Measurements from ENCODE around the gene RAPGEF2.

Gene RAPGEF2

DNA sequence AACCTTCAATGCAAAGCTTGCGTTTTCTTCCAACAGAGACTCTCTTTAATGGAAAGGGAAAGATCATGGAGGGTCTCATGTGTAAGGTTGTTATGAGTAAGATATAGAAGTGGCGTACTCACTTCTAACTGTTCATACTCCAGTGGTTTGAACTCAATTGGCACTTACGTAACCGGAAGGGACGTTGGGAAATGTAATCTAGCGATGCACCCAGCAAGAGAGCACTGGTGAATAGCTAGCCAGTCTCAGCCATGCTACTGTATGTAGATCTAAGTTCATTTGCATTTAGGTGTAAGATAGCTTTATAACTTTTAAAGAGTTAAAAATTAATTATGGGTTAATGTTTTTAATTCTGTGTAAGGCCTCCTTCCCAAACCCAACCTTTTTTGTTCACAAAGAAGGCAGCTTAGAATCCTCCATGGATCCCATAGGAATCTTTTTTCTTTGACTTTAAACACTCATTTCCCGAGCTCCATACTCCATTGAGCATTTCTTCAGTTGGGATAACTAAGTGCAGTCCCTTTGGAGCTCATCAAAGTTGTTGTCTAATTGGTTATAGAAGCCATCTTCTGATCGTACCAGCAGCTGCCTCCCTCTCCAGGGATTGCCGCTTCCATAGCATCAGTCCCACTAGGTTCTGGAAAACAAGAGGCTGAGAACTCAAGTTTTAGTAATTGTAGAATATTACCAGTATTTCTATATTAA lies 191.1 kb downstream of the RAPGEF2 start:
- H3K4me3 ChIP-seq (ENCODE audit: low read depth, low read length) = no peak overlapping the region
- TF ChIP-seq, protein P1, sequence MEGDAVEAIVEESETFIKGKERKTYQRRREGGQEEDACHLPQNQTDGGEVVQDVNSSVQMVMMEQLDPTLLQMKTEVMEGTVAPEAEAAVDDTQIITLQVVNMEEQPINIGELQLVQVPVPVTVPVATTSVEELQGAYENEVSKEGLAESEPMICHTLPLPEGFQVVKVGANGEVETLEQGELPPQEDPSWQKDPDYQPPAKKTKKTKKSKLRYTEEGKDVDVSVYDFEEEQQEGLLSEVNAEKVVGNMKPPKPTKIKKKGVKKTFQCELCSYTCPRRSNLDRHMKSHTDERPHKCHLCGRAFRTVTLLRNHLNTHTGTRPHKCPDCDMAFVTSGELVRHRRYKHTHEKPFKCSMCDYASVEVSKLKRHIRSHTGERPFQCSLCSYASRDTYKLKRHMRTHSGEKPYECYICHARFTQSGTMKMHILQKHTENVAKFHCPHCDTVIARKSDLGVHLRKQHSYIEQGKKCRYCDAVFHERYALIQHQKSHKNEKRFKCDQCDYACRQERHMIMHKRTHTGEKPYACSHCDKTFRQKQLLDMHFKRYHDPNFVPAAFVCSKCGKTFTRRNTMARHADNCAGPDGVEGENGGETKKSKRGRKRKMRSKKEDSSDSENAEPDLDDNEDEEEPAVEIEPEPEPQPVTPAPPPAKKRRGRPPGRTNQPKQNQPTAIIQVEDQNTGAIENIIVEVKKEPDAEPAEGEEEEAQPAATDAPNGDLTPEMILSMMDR (IDR thresholded peaks at IDR 0.05; ENCODE audit: borderline replicate concordance, insufficient read depth, low read depth, low read length) = no peak

DNA sequence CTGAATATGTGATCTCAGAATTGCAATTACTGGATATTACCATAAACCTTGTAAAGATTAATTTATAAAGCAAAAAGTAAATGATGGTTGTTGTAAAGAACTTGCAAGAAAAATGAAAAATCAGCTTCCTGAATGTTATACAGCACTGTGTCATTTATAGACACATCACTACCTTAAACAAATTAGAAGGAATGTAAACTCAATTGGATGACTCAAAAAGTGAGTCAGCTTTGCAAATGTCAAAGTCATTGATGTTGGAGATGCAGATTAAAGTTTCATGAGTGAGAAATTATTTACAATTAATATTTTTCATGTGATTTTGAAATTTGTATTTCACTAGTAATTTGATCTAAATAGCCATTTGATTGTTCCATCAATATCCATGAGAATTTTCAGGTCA lies 193.2 kb downstream of the RAPGEF2 start:
- no peak overlapping the region for H3K4me3 ChIP-seq (ENCODE audit: low read depth, low read length)
- TF ChIP-seq, protein P1 (IDR thresholded peaks at IDR 0.05; ENCODE audit: borderline replicate concordance, insufficient read depth, low read depth, low read length) = no peak

DNA sequence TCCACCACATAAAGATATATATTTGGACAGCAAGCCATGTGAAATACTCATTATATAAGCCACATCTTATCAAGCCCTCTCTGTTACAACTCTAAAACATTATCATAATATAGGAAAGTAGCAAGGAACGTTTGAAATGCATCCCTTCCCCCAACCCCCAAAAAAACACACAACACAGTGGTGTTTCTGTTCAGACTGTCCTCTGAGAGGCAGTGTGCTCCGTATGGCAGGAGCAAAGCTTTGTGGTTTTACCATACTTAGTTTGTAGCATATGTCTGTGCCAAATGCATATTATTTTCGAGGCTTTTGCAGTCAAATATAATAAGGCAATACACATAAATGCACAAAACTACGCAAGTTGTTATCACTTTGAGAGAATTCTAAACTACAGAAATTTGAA lies 194.2 kb downstream of the RAPGEF2 start:
- no peak overlapping the region for H3K4me3 ChIP-seq (ENCODE audit: low read depth, low read length)
- TF ChIP-seq, protein P1 (IDR thresholded peaks at IDR 0.05; ENCODE audit: borderline replicate concordance, insufficient read depth, low read depth, low read length) = no peak

DNA sequence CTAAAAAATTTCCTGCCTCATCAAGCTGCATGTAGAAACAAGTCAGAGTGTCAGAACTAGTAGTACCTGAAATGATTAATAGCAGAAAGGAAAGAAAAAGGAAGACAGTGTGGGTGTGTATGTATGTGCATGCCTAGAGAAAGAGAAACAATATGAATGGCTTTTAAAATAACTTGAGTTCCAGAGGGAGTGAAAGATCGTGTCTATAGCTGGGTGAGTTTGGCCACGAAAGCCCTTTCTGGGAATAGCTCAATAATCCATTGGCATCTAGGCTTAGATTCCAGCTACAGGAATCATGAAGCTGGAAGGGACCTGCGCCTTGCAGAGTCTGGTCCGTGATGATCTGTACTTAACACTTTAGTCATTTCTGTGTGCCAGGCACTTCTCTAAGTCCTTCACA lies 195.6 kb downstream of the RAPGEF2 start:
- H3K4me3 ChIP-seq (ENCODE audit: low read depth, low read length) = no peak overlapping the region
- TF ChIP-seq, protein P1 (IDR thresholded peaks at IDR 0.05; ENCODE audit: borderline replicate concordance, insufficient read depth, low read depth, low read length) = no peak

DNA sequence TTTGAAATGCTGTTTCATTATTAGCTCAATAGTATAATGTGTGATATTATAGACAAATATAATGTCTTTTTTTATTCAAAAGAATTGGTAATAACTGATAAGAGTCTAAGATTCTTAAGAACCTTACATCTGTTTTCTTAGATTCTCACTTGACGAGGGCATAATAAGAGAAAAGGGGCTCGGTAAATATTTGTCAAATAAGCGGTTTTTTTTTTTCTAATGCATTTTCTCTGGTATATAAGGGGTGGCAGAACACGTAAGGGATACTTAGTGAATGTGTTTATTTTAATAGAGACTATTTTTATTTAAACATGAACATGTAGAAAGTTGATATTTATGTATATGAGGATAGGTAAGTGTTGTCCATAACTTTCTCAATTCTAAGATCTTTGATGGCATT lies 200.6 kb downstream of the RAPGEF2 start:
- TF ChIP-seq, protein P1 (IDR thresholded peaks at IDR 0.05; ENCODE audit: borderline replicate concordance, insufficient read depth, low read depth, low read length) = no peak
- H3K4me3 ChIP-seq (ENCODE audit: low read depth, low read length) = no peak overlapping the region

DNA sequence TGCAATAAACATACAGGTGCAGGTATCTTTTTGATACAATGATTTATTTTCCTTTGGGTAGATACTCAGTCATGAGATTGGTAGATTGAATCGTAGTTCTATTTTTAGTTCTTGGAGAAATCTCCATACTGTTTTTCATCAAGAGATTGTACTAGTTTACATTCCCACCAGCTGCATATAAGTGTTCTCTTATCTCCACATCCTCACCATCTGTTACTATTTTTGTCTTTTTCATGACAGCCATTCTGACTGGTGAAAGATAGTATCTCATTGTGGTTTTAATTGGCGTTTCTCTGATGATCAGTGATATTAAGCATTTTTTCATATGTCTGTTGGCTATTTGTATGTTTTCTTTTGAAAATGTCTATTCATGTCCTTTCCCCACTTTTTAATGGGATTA lies 202.2 kb downstream of the RAPGEF2 start:
- no peak overlapping the region for H3K4me3 ChIP-seq (ENCODE audit: low read depth, low read length)
- TF ChIP-seq, protein P1 (IDR thresholded peaks at IDR 0.05; ENCODE audit: borderline replicate concordance, insufficient read depth, low read depth, low read length) = no peak

DNA sequence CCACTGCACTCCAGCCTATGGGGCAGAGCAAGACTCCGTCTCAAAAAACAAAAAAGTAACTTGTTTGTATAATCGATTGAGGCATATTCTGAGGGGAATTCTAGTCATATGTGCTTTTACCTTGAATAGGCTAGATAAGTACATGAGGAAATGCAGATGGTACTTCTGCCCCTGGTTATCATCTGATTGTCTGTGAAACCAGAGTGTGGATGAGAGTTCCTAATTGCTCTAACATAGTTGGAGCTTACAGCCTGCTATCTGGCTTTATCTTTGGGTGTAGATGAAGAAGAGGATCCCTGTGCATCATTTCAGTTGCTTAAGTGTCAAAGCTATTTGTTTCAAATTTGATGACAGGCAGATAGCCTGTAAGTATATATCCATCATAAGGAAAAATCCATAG lies 205.1 kb downstream of the RAPGEF2 start:
- TF ChIP-seq, protein P1 (IDR thresholded peaks at IDR 0.05; ENCODE audit: borderline replicate concordance, insufficient read depth, low read depth, low read length) = no peak
- no peak overlapping the region for H3K4me3 ChIP-seq (ENCODE audit: low read depth, low read length)
